Cardiac muscle cell (in vitro differentiated cells and primary cell): ENCODE results near the gene PTTG1IP2. TPM values are rescaled to one million over a fixed set of nuclear protein-coding genes. Genes with fewer than 3 reads are reported as not detected.

Source experiments
- DNase-seq, 2 donors: peaks; one replicate each; pipeline versions ENCODE4 v3.0.0 to v3.0.0-alpha.2; 2010 to 2017; ENCODE audit warnings: low read depth in 1 of 2, low spot score in 1 of 2
- H3K27ac ChIP-seq: fragments of 200-600 bp; sonication (generic); 2 replicates; pipeline ENCODE4 v1.5.1; 2016
- H3K27me3 ChIP-seq: fragments of 200-600 bp; sonication (generic); 2 replicates; pipeline ENCODE4 v1.6.0; 2016; ENCODE audit warnings: control low read depth
- H3K36me3 ChIP-seq: fragments of 200-600 bp; sonication (generic); 2 replicates; pipeline ENCODE4 v1.5.1; 2016; ENCODE audit warnings: control low read depth
- H3K4me1 ChIP-seq: fragments of 200-600 bp; sonication (generic); 2 replicates; pipeline ENCODE4 v1.8.1; 2017; ENCODE audit warnings: low read depth, mild to moderate bottlenecking, mixed run types
- H3K4me3 ChIP-seq: fragments of 200-600 bp; sonication (generic); 2 replicates; pipeline ENCODE4 v1.5.1; 2016; ENCODE audit warnings: mild to moderate bottlenecking
- H3K9me3 ChIP-seq: fragments of 200-600 bp; sonication (generic); 2 replicates; pipeline ENCODE4 v1.5.1; 2017; ENCODE audit warnings: low read depth, mild to moderate bottlenecking, control low read depth
- CTCF ChIP-seq: IDR thresholded peaks from 2 replicates; pipeline ENCODE4 v1.5.1; 2012; ENCODE audit warnings: low read depth, mild to moderate bottlenecking, low read length
- polyA plus RNA-seq: library from polyadenylated mRNA; unstranded; fragments of >200 nt; fragmentation: Nextera tagmentation; extraction: Ambion mirVana; gene quantifications from 2 replicates; pipeline ENCODE4 v1.2.1, GENCODE V29; 2016
- total RNA-seq: library from RNA; depleted of rRNA; stranded (reverse); fragments of >200 nt; gene quantifications from 2 replicates; pipeline ENCODE4 v1.2.3, GENCODE V29; 2016

The PTTG1IP2 gene
- total and polyA plus RNA-seq, 2 experiments from 2014 or later: not detected

GRCh38 chr7:90516257-90516656 is 46.8 kb downstream of the PTTG1IP2 start:
- no peak for TF ChIP-seq CTCF
- H3K9me3 ChIP-seq: no peaks in the 10 kb centered on the region
- no peaks in the 10 kb centered on the region for H3K36me3 ChIP-seq
- H3K4me1 ChIP-seq: no peaks in the 10 kb centered on the region
- no peak for DNase-seq
- no peak overlapping the region for H3K4me3 ChIP-seq
- no peaks in the 10 kb centered on the region for H3K27me3 ChIP-seq
- H3K27ac ChIP-seq: no peak overlapping the region

- no peaks in the 10 kb centered on the region for H3K9me3 ChIP-seq
- H3K4me3 ChIP-seq: no peak overlapping the region
- no peak for TF ChIP-seq CTCF
- H3K4me1 ChIP-seq: no peaks in the 10 kb centered on the region
- no peak for DNase-seq
- no peaks in the 10 kb centered on the region for H3K36me3 ChIP-seq
- no peak overlapping the region for H3K27ac ChIP-seq
- H3K27me3 ChIP-seq: no peaks in the 10 kb centered on the region
Measured at GRCh38 chr7:90518630-90519029, 49.2 kb downstream of the PTTG1IP2 start.

- no peaks in the 10 kb centered on the region for H3K4me1 ChIP-seq
- no peaks in the 10 kb centered on the region for H3K27me3 ChIP-seq
- no peaks in the 10 kb centered on the region for H3K36me3 ChIP-seq
- H3K4me3 ChIP-seq: no peak overlapping the region
- TF ChIP-seq CTCF: peak; percentile 44
- no peak overlapping the region for H3K27ac ChIP-seq
- DNase-seq: peak; percentile 2 to 19
- H3K9me3 ChIP-seq: no peaks in the 10 kb centered on the region
Measured at GRCh38 chr7:90520484-90520883, 51.0 kb downstream of the PTTG1IP2 start.

GRCh38 chr7:90530263-90530662 is 60.8 kb downstream of the PTTG1IP2 start:
- TF ChIP-seq CTCF: no peak
- peak in 1 of 2 donors; percentile 30 for DNase-seq
- Histone ChIP-seq H3K36me3 (no peaks in the 10 kb centered on the region), H3K4me1 (no peaks in the 10 kb centered on the region), H3K27me3 (no peaks in the 10 kb centered on the region), H3K27ac (no peak overlapping the region), H3K9me3 (no peaks in the 10 kb centered on the region), H3K4me3 (no peak overlapping the region)

GRCh38 chr7:90532231-90532929 is 62.9 kb downstream of the PTTG1IP2 start:
- H3K27me3 ChIP-seq: no peaks in the 10 kb centered on the region
- no peaks in the 10 kb centered on the region for H3K4me1 ChIP-seq
- no peak for TF ChIP-seq CTCF
- no peaks in the 10 kb centered on the region for H3K36me3 ChIP-seq
- no peak for DNase-seq
- H3K27ac ChIP-seq: no peak overlapping the region
- no peaks in the 10 kb centered on the region for H3K9me3 ChIP-seq
- no peak overlapping the region for H3K4me3 ChIP-seq

- DNase-seq: no peak
- Histone ChIP-seq H3K4me1 (no peaks in the 10 kb centered on the region), H3K36me3 (no peaks in the 10 kb centered on the region), H3K4me3 (no peak overlapping the region), H3K27ac (no peak overlapping the region), H3K9me3 (no peaks in the 10 kb centered on the region), H3K27me3 (no peaks in the 10 kb centered on the region)
- TF ChIP-seq CTCF: no peak
Measured at GRCh38 chr7:90536449-90536848, 67.0 kb downstream of the PTTG1IP2 start.
